Measurements from ENCODE around the gene NELFB.

- TF ChIP-seq, protein P1, sequence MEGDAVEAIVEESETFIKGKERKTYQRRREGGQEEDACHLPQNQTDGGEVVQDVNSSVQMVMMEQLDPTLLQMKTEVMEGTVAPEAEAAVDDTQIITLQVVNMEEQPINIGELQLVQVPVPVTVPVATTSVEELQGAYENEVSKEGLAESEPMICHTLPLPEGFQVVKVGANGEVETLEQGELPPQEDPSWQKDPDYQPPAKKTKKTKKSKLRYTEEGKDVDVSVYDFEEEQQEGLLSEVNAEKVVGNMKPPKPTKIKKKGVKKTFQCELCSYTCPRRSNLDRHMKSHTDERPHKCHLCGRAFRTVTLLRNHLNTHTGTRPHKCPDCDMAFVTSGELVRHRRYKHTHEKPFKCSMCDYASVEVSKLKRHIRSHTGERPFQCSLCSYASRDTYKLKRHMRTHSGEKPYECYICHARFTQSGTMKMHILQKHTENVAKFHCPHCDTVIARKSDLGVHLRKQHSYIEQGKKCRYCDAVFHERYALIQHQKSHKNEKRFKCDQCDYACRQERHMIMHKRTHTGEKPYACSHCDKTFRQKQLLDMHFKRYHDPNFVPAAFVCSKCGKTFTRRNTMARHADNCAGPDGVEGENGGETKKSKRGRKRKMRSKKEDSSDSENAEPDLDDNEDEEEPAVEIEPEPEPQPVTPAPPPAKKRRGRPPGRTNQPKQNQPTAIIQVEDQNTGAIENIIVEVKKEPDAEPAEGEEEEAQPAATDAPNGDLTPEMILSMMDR (IDR thresholded peaks at IDR 0.05), result no peak
- TF ChIP-seq POLR2A (IDR thresholded peaks at IDR 0.05), result no peak
- TF ChIP-seq POLR2AphosphoS5 (IDR thresholded peaks at IDR 0.05), result no peak
- TF ChIP-seq EP300 (IDR thresholded peaks at IDR 0.05), result no peak
These were observed 23.9 kb downstream of the NELFB start for GRCh38 chr9:137278721-137279711.

Measured in suprapubic skin (tissue), 4 donors.